ENCODE results near the gene CACNA1A.

CACNA1A gene

DNA sequence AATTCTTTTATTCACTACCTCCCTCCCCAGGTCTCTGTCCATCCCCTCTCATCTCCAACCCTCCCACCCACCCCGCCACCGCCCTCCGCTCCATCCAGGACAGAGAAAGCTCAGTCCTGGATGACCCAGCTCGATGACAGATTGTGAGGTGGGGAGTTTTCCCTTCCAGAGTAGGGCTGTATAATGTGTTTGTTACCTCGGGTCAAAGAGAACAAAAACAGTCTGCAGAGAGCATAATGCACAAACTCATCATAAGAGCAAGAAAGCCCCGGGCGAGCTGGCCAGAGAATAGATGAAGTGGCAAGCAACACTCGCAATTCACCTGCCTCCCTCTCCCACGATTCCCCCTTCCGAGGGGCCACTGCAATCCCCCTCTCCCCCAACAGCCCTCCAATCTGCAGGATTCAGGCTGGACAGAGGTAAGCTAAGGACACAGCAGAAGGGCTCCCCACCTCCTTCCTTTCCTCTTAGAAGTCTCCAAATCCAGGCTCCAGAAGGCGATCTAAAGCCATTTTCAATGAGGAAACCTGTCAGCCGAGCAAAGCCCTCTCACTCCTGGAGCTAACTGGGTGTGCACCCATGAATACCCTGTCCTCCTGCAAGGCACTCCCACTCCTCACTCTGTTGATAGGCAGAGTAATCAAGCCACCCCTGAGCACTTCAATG lies 2.6 kb downstream of the CACNA1A start:
- no peak overlapping the region for H3K4me2 ChIP-seq (ENCODE audit: low read length)
- no peak overlapping the region for H4K8ac ChIP-seq (ENCODE audit: low read depth, low read length)
- no peak overlapping the region for H3K9ac ChIP-seq (ENCODE audit: low read length)
- H2BK120ac ChIP-seq (ENCODE audit: low read depth, low read length) = no peak overlapping the region
- no peak overlapping the region for H3K4me3 ChIP-seq (ENCODE audit: low read length)
- peaks cover 8% of the 10 kb centered on the region for H3K27me3 ChIP-seq (ENCODE audit: insufficient read depth, low read length, poor library complexity)
- WGBS (ENCODE audit: extremely low coverage, insufficient coverage, low lambda C conversion rate) = no CpG with 5 or more reads among the region's 12 CpGs
- H2BK15ac ChIP-seq (replicated peaks; ENCODE audit: low read depth) = no peak overlapping the region
- DNase-seq = no peak
- H3K23ac ChIP-seq (ENCODE audit: low read length) = no peak overlapping the region
- H3K79me1 ChIP-seq (ENCODE audit: low read length) = no peaks in the 10 kb centered on the region
- no peak overlapping the region for H3K27ac ChIP-seq (ENCODE audit: low read depth, low read length)
- H3K4ac ChIP-seq (ENCODE audit: low read depth, low read length) = no peak overlapping the region
- H3K18ac ChIP-seq (ENCODE audit: low read length) = no peak overlapping the region
- no peaks in the 10 kb centered on the region for H3K36me3 ChIP-seq (ENCODE audit: control insufficient read depth, insufficient read depth, low read length)
- no peak overlapping the region for H2BK5ac ChIP-seq (ENCODE audit: low read length)
- H3K56ac ChIP-seq (ENCODE audit: low read length) = no peak overlapping the region
- no peak overlapping the region for H4K5ac ChIP-seq (ENCODE audit: low read length)
- no peaks in the 10 kb centered on the region for H3K79me2 ChIP-seq (ENCODE audit: control insufficient read depth, insufficient read depth, low read length)
- no peak overlapping the region for H2AK5ac ChIP-seq (ENCODE audit: low read length)
- H3K4me1 ChIP-seq (ENCODE audit: control insufficient read depth, low read depth, low read length) = no peaks in the 10 kb centered on the region

DNA sequence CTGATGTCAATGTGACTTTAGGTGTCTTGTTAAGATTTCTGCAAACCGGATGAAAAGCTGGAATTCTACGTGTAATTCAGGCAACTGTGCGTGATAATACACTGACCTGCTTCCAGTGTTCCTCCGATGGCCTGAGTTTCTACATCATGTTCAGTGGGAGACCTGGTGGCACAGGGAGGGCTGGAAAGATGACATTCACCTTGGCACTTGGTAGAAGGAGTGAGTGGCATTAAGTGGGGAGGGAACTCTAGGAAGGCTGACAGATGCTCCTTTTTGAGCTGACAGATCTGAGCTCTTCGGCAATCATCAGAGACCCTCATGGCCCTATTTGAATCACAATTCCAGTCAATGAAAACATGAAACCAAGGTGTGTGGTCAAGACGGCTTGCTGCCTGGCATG lies 4.0 kb downstream of the CACNA1A start:
- H3K18ac ChIP-seq (ENCODE audit: low read length) = no peak overlapping the region
- no peak overlapping the region for H3K27ac ChIP-seq (ENCODE audit: low read depth, low read length)
- H3K36me3 ChIP-seq (ENCODE audit: control insufficient read depth, insufficient read depth, low read length) = no peaks in the 10 kb centered on the region
- no peaks in the 10 kb centered on the region for H3K79me1 ChIP-seq (ENCODE audit: low read length)
- H4K8ac ChIP-seq (ENCODE audit: low read depth, low read length) = no peak overlapping the region
- no peaks in the 10 kb centered on the region for H3K27me3 ChIP-seq (ENCODE audit: insufficient read depth, low read length, poor library complexity)
- WGBS (ENCODE audit: extremely low coverage, insufficient coverage, low lambda C conversion rate) = no CpG with 5 or more reads among the region's 6 CpGs
- no peak overlapping the region for H2AK5ac ChIP-seq (ENCODE audit: low read length)
- no peak for DNase-seq
- no peak overlapping the region for H3K23ac ChIP-seq (ENCODE audit: low read length)
- no peak overlapping the region for H3K4ac ChIP-seq (ENCODE audit: low read depth, low read length)
- H3K4me2 ChIP-seq (ENCODE audit: low read length) = no peak overlapping the region
- no peak overlapping the region for H2BK120ac ChIP-seq (ENCODE audit: low read depth, low read length)
- no peak overlapping the region for H3K56ac ChIP-seq (ENCODE audit: low read length)
- H3K9ac ChIP-seq (ENCODE audit: low read length) = no peak overlapping the region
- no peaks in the 10 kb centered on the region for H3K79me2 ChIP-seq (ENCODE audit: control insufficient read depth, insufficient read depth, low read length)
- H3K4me3 ChIP-seq (ENCODE audit: low read length) = no peak overlapping the region
- H3K4me1 ChIP-seq (ENCODE audit: control insufficient read depth, low read depth, low read length) = no peaks in the 10 kb centered on the region
- H4K5ac ChIP-seq (ENCODE audit: low read length) = no peak overlapping the region
- H2BK5ac ChIP-seq (ENCODE audit: low read length) = no peak overlapping the region
- H2BK15ac ChIP-seq (replicated peaks; ENCODE audit: low read depth) = no peak overlapping the region

DNA sequence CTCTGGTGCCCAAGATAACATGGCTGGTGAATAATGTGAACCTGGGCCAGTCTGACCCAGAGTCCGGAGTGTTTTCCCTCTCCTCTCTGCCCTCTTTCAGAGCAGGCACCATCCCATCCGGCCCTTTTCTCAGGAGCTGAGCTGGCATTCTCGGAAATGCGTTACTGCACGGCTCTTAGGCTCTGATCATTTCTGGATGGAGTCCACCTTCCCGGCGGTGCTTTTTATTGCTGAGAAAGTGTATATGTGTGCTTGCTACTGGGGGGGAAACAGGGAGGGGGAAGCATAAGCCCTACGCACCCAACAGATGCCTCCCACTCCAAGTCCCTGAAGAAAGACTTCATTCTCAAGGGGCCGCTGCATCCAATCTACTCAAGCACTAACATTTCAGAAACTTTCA lies 6.6 kb downstream of the CACNA1A start:
- no peak overlapping the region for H2BK15ac ChIP-seq (replicated peaks; ENCODE audit: low read depth)
- H4K5ac ChIP-seq (ENCODE audit: low read length) = no peak overlapping the region
- no peak overlapping the region for H2AK5ac ChIP-seq (ENCODE audit: low read length)
- H3K79me1 ChIP-seq (ENCODE audit: low read length) = no peaks in the 10 kb centered on the region
- no peak overlapping the region for H3K23ac ChIP-seq (ENCODE audit: low read length)
- no peak overlapping the region for H3K56ac ChIP-seq (ENCODE audit: low read length)
- no peaks in the 10 kb centered on the region for H3K79me2 ChIP-seq (ENCODE audit: control insufficient read depth, insufficient read depth, low read length)
- WGBS (ENCODE audit: extremely low coverage, insufficient coverage, low lambda C conversion rate) = no CpG with 5 or more reads among the region's 9 CpGs
- H3K27me3 ChIP-seq (ENCODE audit: insufficient read depth, low read length, poor library complexity) = no peaks in the 10 kb centered on the region
- H2BK120ac ChIP-seq (ENCODE audit: low read depth, low read length) = no peak overlapping the region
- H3K4me2 ChIP-seq (ENCODE audit: low read length) = no peak overlapping the region
- no peak for DNase-seq
- no peak overlapping the region for H3K18ac ChIP-seq (ENCODE audit: low read length)
- no peak overlapping the region for H2BK5ac ChIP-seq (ENCODE audit: low read length)
- no peak overlapping the region for H4K8ac ChIP-seq (ENCODE audit: low read depth, low read length)
- H3K27ac ChIP-seq (ENCODE audit: low read depth, low read length) = no peak overlapping the region
- H3K4ac ChIP-seq (ENCODE audit: low read depth, low read length) = no peak overlapping the region
- H3K4me3 ChIP-seq (ENCODE audit: low read length) = no peak overlapping the region
- no peaks in the 10 kb centered on the region for H3K36me3 ChIP-seq (ENCODE audit: control insufficient read depth, insufficient read depth, low read length)
- H3K4me1 ChIP-seq (ENCODE audit: control insufficient read depth, low read depth, low read length) = no peaks in the 10 kb centered on the region
- no peak overlapping the region for H3K9ac ChIP-seq (ENCODE audit: low read length)

DNA sequence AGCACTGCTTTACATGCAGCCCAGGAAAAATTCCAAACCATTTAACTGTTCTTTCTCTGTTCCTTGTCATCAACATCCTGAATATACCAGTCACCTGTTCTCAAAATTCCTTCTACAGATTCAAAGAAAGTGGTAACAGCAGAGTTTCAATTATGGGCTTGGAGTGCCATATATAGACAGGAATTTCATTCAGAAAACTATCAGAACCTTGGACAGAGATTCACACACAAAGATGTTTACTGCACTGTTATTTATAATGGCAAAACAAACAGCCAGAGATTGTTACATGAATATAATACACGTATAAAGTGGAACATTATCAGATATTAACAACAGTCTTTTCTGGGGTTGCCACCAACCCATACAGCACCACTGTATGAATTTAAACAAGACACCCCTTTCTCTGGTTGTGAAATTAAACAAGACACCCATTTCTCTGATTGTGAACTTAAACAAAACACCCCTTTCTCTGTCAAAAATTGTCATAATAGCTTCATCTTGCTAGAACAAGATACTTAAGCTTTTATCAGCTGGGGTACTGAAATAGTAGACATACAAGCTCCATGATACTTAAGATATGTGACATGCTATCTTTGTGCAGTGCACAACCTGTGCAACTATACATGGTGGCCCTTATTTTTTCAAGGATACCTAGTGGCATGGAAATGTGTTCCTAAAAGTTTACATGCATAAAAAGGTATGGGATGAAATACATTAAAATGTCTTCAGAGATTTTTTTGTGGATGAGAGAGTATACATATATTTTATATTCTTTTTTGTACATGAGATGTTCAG lies 12.6 kb downstream of the CACNA1A start:
- H2BK120ac ChIP-seq (ENCODE audit: low read depth, low read length) = no peak overlapping the region
- H3K56ac ChIP-seq (ENCODE audit: low read length) = no peak overlapping the region
- no peak overlapping the region for H2BK5ac ChIP-seq (ENCODE audit: low read length)
- no peak overlapping the region for H2BK15ac ChIP-seq (replicated peaks; ENCODE audit: low read depth)
- no peak for DNase-seq
- no peak overlapping the region for H3K4me3 ChIP-seq (ENCODE audit: low read length)
- no peak overlapping the region for H3K4ac ChIP-seq (ENCODE audit: low read depth, low read length)
- H2AK5ac ChIP-seq (ENCODE audit: low read length) = no peak overlapping the region
- H3K27ac ChIP-seq (ENCODE audit: low read depth, low read length) = no peak overlapping the region
- no CpG with 5 or more reads among the region's 1 CpG for WGBS (ENCODE audit: extremely low coverage, insufficient coverage, low lambda C conversion rate)
- no peaks in the 10 kb centered on the region for H3K79me1 ChIP-seq (ENCODE audit: low read length)
- H3K4me2 ChIP-seq (ENCODE audit: low read length) = no peak overlapping the region
- no peak overlapping the region for H3K9ac ChIP-seq (ENCODE audit: low read length)
- no peaks in the 10 kb centered on the region for H3K27me3 ChIP-seq (ENCODE audit: insufficient read depth, low read length, poor library complexity)
- H4K5ac ChIP-seq (ENCODE audit: low read length) = no peak overlapping the region
- H4K8ac ChIP-seq (ENCODE audit: low read depth, low read length) = no peak overlapping the region
- H3K79me2 ChIP-seq (ENCODE audit: control insufficient read depth, insufficient read depth, low read length) = no peaks in the 10 kb centered on the region
- no peak overlapping the region for H3K18ac ChIP-seq (ENCODE audit: low read length)
- H3K23ac ChIP-seq (ENCODE audit: low read length) = no peak overlapping the region
- no peaks in the 10 kb centered on the region for H3K36me3 ChIP-seq (ENCODE audit: control insufficient read depth, insufficient read depth, low read length)
- H3K4me1 ChIP-seq (ENCODE audit: control insufficient read depth, low read depth, low read length) = peaks cover 1% of the 10 kb centered on the region

DNA sequence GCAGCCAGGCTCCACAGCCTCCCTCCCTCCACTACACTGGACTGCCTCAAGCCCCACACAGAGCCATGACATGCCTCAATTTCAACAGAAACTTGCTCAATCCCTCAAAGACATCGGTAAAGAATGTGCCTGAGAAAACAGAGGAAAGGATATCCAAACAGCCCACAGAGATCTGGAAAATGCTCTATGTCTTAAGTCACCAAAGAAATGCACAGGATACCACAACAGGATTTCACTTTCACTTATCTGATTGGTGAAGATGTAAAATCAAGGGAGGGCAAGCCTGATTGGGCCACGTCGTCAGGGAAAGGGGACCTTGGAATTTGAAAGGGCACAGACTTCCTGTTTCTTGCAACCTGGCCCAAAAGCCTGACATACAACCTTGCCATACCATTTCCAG lies 14.2 kb downstream of the CACNA1A start:
- no peak overlapping the region for H3K9ac ChIP-seq (ENCODE audit: low read length)
- H3K79me1 ChIP-seq (ENCODE audit: low read length) = no peaks in the 10 kb centered on the region
- H3K4me1 ChIP-seq (ENCODE audit: control insufficient read depth, low read depth, low read length) = peaks cover 1% of the 10 kb centered on the region
- no peak overlapping the region for H3K23ac ChIP-seq (ENCODE audit: low read length)
- H2BK15ac ChIP-seq (replicated peaks; ENCODE audit: low read depth) = no peak overlapping the region
- no peak overlapping the region for H2AK5ac ChIP-seq (ENCODE audit: low read length)
- peak; percentile 77 for DNase-seq
- no peak overlapping the region for H4K5ac ChIP-seq (ENCODE audit: low read length)
- WGBS (ENCODE audit: extremely low coverage, insufficient coverage, low lambda C conversion rate) = no CpG with 5 or more reads among the region's 3 CpGs
- no peak overlapping the region for H3K4ac ChIP-seq (ENCODE audit: low read depth, low read length)
- no peak overlapping the region for H4K8ac ChIP-seq (ENCODE audit: low read depth, low read length)
- H3K4me3 ChIP-seq (ENCODE audit: low read length) = no peak overlapping the region
- no peak overlapping the region for H3K4me2 ChIP-seq (ENCODE audit: low read length)
- no peak overlapping the region for H3K18ac ChIP-seq (ENCODE audit: low read length)
- H3K56ac ChIP-seq (ENCODE audit: low read length) = no peak overlapping the region
- H2BK5ac ChIP-seq (ENCODE audit: low read length) = no peak overlapping the region
- no peak overlapping the region for H3K27ac ChIP-seq (ENCODE audit: low read depth, low read length)
- no peaks in the 10 kb centered on the region for H3K27me3 ChIP-seq (ENCODE audit: insufficient read depth, low read length, poor library complexity)
- H3K36me3 ChIP-seq (ENCODE audit: control insufficient read depth, insufficient read depth, low read length) = no peaks in the 10 kb centered on the region
- no peak overlapping the region for H2BK120ac ChIP-seq (ENCODE audit: low read depth, low read length)
- H3K79me2 ChIP-seq (ENCODE audit: control insufficient read depth, insufficient read depth, low read length) = no peaks in the 10 kb centered on the region

Measured in mesendoderm (in vitro differentiated cells).